ENCODE data around the gene COL15A1.

Gene COL15A1

DNA sequence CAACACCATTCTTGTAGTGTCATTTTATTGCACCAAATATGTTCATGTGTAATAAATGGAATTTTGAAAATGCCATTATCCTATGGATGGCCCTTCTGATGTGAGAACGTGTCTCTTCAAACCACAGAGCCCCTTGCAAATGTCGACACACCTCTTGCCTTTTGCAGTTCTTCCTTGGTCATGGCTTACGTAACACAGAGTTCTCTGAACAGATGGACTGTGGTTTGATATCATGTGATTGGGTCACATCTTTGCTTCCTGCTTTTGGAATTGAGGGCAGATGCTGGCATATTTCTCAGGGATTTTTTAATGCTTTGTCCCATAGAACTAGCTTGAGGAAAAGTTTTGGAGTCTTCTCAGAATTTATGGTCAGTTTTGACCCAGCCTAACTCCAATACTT lies 165.8 kb downstream of the COL15A1 start:
- in situ Hi-C loops (cut with MboI; ENCODE audit: low sequenced_read_pairs, unreplicated experiment), result no loop called here
- no peak for DNase-seq (ENCODE audit: low spot score)
- TF ChIP-seq, protein P1, sequence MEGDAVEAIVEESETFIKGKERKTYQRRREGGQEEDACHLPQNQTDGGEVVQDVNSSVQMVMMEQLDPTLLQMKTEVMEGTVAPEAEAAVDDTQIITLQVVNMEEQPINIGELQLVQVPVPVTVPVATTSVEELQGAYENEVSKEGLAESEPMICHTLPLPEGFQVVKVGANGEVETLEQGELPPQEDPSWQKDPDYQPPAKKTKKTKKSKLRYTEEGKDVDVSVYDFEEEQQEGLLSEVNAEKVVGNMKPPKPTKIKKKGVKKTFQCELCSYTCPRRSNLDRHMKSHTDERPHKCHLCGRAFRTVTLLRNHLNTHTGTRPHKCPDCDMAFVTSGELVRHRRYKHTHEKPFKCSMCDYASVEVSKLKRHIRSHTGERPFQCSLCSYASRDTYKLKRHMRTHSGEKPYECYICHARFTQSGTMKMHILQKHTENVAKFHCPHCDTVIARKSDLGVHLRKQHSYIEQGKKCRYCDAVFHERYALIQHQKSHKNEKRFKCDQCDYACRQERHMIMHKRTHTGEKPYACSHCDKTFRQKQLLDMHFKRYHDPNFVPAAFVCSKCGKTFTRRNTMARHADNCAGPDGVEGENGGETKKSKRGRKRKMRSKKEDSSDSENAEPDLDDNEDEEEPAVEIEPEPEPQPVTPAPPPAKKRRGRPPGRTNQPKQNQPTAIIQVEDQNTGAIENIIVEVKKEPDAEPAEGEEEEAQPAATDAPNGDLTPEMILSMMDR (IDR thresholded peaks at IDR 0.05; ENCODE audit: borderline replicate concordance, control extremely low read depth, extremely low read depth, insufficient read depth, missing control alignments), result no peak

DNA sequence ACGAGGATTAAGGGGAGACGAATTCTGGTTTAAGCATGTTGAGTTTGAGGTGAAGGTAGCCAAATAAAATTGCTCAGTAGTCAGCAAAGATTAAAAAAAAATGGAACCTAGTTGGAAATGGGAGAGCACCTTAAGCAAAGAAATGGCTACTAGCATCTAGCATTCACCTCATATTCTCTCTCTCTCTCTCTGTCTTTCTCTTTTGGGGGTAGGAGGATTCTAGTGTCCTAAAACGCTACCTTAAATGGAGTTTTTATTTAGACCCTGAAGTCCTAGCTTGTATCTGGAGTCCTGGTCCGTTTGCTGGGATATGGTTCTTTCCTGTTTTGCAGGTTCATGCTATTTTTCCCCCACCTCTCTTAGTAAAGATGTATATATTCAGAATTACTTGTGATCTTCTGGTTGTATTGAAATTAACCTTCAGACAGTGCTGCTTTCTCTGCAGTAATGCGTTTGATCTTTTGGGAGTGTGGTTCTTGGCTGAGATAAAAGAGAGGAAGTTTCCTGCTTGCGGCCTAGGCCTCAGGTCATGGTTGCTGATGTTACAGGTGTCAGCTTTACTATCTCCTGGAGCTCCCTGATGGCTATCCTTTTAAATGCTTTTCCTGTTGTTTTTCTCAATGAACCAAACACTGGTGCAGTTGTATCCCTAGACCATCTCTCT lies 169.2 kb downstream of the COL15A1 start:
- DNase-seq (ENCODE audit: low spot score), result no peak
- TF ChIP-seq, protein P1 (IDR thresholded peaks at IDR 0.05; ENCODE audit: borderline replicate concordance, control extremely low read depth, extremely low read depth, insufficient read depth, missing control alignments), result no peak
- in situ Hi-C loops (cut with MboI; ENCODE audit: low sequenced_read_pairs, unreplicated experiment), result no loop called here

DNA sequence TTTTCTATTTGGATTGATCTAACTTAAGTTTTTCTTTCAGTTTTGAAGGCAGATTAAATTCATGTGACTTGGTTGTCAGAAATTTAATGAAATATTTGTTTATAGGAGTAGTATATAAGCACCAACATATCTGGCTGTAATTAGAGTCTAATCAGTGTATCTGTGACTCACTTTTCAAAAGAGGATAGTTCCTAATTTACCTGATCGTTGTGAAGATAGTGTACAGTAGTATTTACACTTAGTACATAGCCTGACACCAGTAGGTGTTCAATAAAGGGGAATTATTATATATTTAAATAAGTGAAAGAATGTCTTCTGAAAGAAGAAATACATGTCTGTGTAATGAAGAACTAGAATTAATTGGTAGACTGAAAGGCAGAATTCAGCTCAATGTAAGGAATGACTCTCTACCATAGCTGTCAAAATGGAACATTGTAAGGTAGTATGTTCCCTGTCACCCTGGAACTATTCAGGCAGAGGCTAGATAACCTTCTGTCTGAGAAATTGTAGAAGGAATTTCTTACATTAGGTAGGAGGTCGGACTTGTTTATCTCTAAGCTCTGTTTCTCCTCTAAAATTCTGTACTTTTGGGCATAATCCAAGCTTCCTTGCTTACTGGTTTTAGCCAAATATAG lies 169.8 kb downstream of the COL15A1 start:
- TF ChIP-seq, protein P1 (IDR thresholded peaks at IDR 0.05; ENCODE audit: borderline replicate concordance, control extremely low read depth, extremely low read depth, insufficient read depth, missing control alignments), result no peak
- no peak for DNase-seq (ENCODE audit: low spot score)
- in situ Hi-C loops (cut with MboI; ENCODE audit: low sequenced_read_pairs, unreplicated experiment), result no loop called here

DNA sequence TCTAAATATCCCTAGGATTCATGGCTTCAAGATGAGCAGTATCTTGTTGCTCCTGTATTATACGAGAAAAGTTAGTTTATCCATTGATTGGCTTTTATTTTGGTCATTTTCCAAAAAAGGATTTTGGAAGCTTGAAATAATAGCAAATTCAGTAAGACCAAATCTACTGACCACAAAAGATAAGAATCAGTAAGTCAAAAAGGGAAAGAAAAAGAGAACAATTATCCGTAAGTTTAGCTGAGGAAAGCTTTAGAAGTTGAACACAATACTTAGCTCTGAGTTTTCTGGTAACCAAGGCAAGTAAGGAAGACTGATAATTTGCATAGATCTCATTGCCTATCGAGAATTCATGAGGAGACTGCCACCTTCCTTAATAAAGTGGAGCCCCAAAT lies 170.3 kb downstream of the COL15A1 start:
- DNase-seq (ENCODE audit: low spot score), result no peak
- TF ChIP-seq, protein P1 (IDR thresholded peaks at IDR 0.05; ENCODE audit: borderline replicate concordance, control extremely low read depth, extremely low read depth, insufficient read depth, missing control alignments), result no peak
- in situ Hi-C loops (cut with MboI; ENCODE audit: low sequenced_read_pairs, unreplicated experiment), result no loop called here

DNA sequence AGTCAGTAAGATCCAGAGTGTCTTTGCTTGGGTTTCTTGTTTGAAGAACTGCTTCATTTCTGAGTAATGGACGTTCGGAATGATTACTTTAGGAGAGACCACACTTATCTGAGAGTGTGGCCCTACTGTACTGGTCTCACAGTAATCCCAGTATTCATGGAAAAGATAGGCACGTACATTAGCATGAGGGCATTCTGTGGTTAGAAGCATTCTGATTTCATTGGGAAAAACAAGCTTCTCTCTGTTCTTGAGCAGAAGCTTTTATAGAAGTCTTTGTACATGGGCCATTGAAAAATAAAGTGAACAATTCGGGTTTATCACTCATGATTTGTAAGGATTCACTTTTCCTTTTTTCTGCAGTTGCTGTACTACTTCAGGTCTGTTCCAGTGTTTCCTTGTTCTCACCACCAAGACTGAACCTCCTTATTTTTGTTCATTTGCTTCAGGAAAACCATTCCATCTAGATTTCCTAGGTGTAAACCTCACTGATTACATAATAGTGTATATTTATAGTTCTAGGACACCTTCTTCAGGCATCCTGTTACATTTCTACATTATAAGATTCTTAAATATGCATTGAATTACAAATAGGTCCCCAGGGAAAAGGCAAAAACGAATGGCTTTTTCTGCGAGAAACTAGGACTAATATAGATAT lies 171.3 kb downstream of the COL15A1 start:
- in situ Hi-C loops (cut with MboI; ENCODE audit: low sequenced_read_pairs, unreplicated experiment), result no loop called here
- TF ChIP-seq, protein P1 (IDR thresholded peaks at IDR 0.05; ENCODE audit: borderline replicate concordance, control extremely low read depth, extremely low read depth, insufficient read depth, missing control alignments), result no peak
- DNase-seq (ENCODE audit: low spot score), result no peak

DNA sequence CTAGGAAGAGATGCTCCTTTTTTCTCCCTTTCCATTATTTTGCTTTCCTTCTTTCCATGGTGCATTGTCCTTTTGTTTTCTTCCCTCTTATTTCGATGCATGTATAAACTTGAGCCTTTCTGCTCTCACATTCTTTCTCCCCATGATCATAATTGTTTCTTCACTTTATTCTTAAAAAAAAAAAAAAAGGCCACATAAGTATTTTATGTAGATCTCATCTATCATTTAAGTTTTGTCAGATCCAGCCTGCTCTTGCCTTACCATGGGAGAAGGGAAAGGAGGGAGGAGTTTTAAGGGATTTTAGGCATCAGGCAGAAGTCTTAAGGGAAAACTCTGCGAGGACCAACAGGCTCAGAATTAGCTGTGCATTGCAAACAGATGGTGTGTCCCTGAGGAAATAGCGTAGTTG lies 172.3 kb downstream of the COL15A1 start:
- DNase-seq (ENCODE audit: low spot score), result no peak
- TF ChIP-seq, protein P1 (IDR thresholded peaks at IDR 0.05; ENCODE audit: borderline replicate concordance, control extremely low read depth, extremely low read depth, insufficient read depth, missing control alignments), result no peak
- in situ Hi-C loops (cut with MboI; ENCODE audit: low sequenced_read_pairs, unreplicated experiment), result no loop called here

All from GM13976 (cell line).